ENCODE results near the gene XRCC4.
A peak's percentile ranks its signal among the peaks of the same experiment; 100 is the strongest.

The XRCC4 gene

GRCh38 chr5:83071286-83072051, 5.9 kb upstream of the XRCC4 start:
- Histone ChIP-seq H3K4me3 (no peak overlapping the region), H3K27ac (no peak overlapping the region)
- no peak for DNase-seq (ENCODE audit: low spot score)
- TF ChIP-seq, protein P1, sequence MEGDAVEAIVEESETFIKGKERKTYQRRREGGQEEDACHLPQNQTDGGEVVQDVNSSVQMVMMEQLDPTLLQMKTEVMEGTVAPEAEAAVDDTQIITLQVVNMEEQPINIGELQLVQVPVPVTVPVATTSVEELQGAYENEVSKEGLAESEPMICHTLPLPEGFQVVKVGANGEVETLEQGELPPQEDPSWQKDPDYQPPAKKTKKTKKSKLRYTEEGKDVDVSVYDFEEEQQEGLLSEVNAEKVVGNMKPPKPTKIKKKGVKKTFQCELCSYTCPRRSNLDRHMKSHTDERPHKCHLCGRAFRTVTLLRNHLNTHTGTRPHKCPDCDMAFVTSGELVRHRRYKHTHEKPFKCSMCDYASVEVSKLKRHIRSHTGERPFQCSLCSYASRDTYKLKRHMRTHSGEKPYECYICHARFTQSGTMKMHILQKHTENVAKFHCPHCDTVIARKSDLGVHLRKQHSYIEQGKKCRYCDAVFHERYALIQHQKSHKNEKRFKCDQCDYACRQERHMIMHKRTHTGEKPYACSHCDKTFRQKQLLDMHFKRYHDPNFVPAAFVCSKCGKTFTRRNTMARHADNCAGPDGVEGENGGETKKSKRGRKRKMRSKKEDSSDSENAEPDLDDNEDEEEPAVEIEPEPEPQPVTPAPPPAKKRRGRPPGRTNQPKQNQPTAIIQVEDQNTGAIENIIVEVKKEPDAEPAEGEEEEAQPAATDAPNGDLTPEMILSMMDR (IDR thresholded peaks at IDR 0.05): no peak

GRCh38 chr5:83072966-83073365, 4.4 kb upstream of the XRCC4 start:
- no peak for DNase-seq (ENCODE audit: low spot score)
- Histone ChIP-seq H3K27ac (no peak overlapping the region), H3K4me3 (no peak overlapping the region)
- TF ChIP-seq, protein P1 (IDR thresholded peaks at IDR 0.05): no peak

- TF ChIP-seq, protein P1 (IDR thresholded peaks at IDR 0.05): no peak
- H3K27ac ChIP-seq: peak overlapping the region; percentile 57 to 92
- peak overlapping the region; percentile 80 for H3K4me3 ChIP-seq
- no peak for DNase-seq (ENCODE audit: low spot score)
Observed at GRCh38 chr5:83077662-83078261, 415 bp downstream of the XRCC4 start.

GRCh38 chr5:83082750-83083149, 5.4 kb downstream of the XRCC4 start:
- Histone ChIP-seq H3K4me3 (no peak overlapping the region), H3K27ac (no peak overlapping the region)
- DNase-seq (ENCODE audit: low spot score): no peak
- TF ChIP-seq, protein P1 (IDR thresholded peaks at IDR 0.05): no peak

DNA sequence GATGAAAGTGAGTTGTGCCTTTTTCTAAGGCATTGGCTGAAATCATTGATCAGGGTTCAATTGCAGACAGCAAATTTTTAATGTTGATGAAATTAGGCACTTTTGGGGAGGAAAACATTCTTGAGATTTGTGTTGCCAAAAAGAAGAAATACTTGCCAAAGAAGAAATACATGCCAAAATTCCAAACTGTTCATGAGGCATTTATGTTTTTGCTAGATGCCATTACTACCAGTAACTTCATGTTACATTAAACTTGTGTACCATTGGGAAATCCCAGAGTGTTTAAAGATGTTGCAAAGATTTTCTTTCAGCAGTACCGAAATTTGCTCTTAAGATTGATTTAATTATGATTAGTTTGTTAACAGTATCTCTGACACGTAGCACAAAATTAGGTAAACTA, 7.0 kb downstream of the XRCC4 start:
- DNase-seq (ENCODE audit: low spot score): no peak
- Histone ChIP-seq H3K27ac (no peak overlapping the region), H3K4me3 (no peak overlapping the region)
- TF ChIP-seq, protein P1 (IDR thresholded peaks at IDR 0.05): no peak

GRCh38 chr5:83085106-83085505, 7.8 kb downstream of the XRCC4 start:
- Histone ChIP-seq H3K4me3 (no peak overlapping the region), H3K27ac (no peak overlapping the region)
- TF ChIP-seq, protein P1 (IDR thresholded peaks at IDR 0.05): no peak
- no peak for DNase-seq (ENCODE audit: low spot score)

- DNase-seq (ENCODE audit: low spot score): no peak
- TF ChIP-seq, protein P1 (IDR thresholded peaks at IDR 0.05): no peak
- no peak overlapping the region for H3K4me3 ChIP-seq
Observed at GRCh38 chr5:83090169-83090568, 12.8 kb downstream of the XRCC4 start.

More at GRCh38 chr5:83090169-83090568, 12.8 kb downstream of the XRCC4 start:
- H3K27ac ChIP-seq: no peak overlapping the region
